ENCODE results near the gene PPIC.

PPIC gene
- total RNA-seq: 0 reads per million in 3 experiments

DNA sequence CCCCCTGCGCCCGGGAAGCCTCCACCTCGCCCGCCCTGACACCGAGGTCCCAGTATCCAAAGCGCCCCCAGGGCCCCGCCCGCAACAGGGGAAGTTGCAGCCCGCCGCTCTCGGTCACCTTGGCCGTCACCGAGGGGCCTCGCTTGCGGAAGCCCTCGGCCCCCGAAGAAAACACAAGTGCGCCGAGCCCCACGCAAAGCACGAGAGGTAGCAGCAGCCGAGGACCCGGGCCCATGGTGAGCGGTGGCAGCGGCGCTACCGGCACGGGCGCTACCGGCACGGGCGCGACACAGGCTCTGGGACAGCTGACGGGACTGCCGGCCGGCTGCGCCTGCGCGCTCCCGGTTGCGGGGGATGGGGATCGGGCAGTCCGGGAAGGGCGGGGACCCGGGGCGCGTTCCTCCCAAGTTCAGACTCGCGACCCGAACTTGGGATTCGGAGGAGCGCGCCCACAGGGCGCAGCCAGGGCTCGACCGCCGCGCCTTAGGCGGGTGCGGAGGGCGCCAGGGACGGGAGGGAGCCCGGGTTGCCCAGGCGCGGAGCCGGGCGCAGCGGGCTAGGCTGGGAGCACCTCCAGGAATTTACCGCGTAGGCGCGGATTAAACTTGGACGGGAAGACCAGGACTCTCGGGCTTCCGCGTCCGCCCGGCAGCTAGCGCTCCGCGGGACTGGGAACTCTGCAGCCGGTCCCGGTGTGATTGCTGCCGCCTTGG, at the start of gene PPIC:
TSS of gene PPIC (minus strand) at position 335 of the 713 bp plus-strand sequence. CDS start at position 235, 100 bp downstream.
- no peak for DNase-seq

DNA sequence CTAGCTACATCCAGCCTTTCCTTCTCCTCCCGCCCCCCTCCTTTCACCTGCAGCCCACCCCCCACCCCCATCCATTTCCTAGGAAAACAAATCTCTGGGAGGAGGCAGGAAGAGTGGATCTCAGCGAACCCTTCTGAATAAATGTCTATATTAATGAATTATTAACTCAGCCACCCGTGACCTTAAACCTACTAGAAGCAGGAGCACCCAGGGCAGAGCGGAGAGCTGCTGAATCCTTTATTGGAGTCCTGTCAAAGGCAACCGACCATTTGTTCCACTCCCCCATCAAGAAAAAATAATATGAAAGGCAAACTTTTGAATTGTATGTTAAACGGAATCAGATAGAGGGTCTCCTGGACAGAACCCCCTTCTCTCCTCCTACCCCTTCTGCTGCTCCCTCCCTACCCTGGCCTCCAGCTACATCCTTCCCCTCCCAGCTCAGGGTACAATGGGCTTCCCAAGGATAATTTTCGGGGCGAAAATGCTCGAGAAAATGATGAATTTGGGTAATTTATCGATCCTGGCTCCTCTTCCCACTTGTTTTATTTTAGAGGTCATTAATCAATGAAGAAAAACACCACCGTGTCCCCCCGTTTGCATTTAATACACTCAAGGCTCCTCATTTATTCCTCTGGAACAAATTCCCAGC, 49.2 kb upstream of the PPIC start:
- DNase-seq: no peak

DNA sequence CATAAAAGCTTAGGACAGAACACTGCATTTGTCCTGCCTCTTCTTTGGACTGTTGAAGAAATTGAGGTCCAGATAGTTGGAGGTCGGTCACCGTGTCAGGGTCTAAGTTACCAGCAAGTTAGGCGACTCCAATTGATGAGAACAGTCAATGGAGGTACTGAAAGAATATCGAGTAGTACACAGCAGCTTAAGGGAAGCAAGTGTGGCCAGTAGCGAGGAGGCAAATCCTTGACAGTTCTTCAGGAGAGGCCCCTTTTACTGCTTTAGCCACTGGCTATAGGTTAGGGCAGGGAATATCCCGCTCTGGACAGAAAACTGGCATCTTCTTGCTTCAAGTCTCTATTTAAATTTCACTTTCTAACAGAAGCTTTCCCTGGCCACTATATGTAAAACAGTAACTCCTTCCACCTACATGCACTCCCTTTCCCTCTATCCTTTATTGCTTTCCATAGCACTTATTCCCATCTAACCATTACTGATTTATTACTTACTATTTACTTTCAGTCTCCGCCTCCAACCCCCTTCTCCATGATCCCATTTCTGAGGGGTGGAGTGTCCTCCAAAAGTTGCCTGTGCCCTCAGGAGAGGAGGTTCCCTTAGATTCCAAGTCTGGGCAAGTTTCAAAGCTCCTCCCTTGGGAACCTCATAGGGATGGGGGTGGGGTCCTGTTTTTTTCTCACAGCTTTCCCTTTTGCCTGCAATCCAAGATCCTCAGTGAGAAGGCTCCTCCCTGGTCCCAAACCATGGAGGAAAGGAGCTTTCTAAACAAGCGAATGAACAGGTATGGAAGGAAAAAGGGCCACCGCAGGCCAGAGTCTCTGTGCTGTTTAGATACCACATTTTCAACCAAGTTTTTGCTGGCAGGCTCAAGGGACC, 48.4 kb upstream of the PPIC start:
- no peak for DNase-seq

GRCh38 chr5:123083298-123083697, 46.8 kb upstream of the PPIC start:
- no peak for DNase-seq

- DNase-seq: no peak
Observed at GRCh38 chr5:123080215-123080614, 43.7 kb upstream of the PPIC start.

DNA sequence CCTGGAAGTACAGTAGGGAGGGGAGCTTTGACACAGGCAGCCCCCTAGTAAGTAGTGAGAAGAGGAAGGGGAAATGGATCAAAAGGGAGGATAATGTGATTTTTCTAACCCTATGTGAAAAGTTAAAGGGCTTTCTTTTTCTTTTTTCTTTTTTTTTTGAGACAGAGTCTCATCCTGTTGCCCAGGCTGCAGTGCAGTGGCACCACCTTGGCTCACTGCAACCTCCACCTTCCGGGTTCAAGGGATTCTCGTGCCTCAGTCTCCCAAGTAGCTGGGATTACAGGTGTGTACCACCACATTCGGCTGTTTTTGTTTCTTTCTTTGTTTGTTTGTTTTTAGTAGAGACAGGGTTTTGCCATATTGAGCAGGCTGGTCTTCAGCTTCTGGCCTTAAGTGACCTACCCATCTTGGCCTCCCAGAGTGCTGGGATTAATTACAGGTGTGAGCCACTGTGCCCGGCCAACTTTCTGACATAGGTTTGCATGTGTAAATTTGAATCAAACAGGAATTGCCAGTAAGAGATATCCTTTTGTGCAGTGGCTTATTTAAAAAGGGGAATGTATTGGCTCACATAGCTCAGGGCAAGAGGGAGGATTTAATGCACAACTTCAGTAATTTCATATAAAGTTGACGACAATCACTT, 39.1 kb upstream of the PPIC start:
- no peak for DNase-seq

DNA sequence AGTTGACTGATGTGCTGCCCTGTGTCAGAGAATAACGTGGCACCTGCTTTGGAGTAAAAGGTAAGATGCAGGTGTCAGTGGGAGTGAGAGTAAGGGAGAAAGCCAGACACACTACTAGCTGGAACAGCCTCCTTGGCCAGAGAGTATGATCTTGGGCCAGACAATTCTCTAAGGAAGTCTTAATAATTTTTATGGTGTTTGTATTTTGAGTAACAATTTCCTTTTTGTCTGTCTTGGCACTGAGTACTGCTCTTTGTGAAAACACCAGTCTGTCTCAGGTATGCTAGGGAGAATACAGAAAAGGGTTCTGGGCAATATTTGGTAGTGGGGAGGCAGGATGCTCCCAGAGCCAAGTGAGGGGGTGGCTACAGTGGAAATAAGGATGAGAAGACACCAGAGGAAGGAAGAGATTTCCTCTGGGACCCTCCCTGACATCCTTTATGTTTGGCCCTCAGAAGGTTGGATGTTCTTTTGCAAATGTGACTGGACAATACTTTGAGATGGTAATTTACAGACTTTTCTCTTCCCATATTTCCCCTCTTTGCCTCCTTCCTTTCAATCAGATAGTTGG, 31.9 kb upstream of the PPIC start:
- no peak for DNase-seq

DNA sequence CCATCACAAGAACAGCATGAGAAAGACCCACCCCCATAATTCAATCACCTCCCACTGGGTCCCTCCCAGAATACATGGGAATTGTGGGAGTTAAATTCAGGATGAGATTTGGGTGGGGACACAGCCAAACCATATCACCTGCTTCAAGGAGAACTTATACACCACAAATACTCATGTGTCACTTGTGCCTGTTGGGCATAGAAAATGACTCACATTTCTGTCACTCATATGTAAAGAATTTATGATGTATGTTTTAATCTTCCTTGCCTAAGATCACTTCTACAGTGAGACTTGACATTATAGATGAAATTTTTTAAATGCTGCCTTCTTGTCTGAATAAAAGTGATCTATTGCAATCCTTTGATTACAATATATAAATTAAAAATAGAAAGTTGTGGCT, 29.5 kb upstream of the PPIC start:
- DNase-seq: no peak

DNA sequence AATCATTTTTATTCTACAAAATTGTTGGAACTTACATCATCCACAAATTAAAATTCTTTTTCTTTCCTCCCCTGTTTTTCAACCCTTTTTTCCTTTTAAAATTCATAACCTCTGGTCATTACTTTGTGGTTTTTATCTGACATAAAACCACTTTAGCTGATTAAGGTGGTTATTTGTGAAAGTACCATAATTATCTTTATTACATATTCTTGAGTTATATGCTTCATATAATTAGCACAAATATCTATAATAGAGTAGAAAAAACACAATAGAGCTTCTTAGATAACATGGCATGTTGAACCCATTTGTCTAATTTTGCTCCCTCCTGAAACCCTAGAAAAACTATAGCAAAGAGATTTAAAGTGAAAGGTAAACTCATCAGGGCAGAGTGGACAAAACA, 22.9 kb upstream of the PPIC start:
- no peak for DNase-seq

GRCh38 chr5:123051206-123051605, 14.7 kb upstream of the PPIC start:
- DNase-seq: no peak

DNA sequence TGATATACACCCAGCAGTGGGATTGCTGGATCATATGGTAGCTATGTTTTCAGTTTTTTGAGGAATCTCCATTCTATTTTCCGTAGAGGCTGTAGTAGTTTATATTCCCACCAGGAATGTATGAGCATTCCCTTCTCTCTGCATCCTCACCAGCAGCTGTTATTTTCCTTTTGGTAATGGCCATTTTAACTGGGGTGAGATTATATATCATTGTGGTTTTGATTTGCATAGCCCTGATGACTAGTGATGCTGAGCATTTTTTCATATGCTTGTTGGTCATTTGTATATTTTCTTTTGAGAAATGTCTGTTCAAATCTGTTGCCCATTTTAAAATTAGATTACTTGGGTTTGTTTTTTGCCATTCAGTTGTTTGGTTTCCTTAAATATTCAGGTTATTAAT, 11.2 kb upstream of the PPIC start:
- no peak for DNase-seq

DNA sequence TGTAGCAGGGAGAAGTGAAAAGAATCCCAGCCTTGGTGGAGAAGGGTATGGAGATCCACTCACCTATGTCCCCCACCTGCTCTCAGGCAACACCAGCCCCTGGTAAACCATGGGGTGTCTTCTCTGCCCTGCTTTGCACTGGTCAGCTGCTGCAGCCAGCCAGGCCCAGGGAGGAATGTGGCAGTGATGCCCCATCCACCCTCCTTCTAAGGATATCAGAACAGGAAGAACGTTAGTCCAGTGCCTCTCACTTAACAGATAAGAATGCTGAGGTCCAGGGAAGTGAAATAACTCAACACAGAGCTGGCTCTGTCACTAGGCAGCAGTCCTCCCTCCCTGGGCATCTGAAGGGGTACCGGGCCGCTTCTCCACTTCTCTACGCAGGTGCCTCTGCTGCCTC, 9.7 kb upstream of the PPIC start:
- DNase-seq: no peak

GRCh38 chr5:123044926-123045617, 8.5 kb upstream of the PPIC start:
- DNase-seq: no peak

DNA sequence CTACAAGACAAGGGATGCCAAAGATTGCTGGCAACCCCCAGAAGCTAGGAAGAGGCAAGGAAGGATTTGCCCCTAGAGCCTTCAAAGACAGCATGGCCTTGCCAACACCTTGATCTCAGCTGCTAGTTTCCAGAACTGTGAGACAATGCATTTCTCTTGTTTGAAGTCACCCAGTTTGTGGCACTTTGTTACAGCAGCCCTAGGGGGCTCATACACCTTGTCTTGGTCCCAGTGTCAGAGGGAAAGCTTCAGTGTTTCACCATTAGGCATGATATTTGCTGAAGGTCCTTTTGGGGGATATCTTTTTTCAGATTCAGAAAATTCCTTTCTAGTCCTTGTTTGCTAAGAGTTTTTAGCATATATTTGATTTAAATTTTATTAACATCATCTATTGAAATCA, 3.1 kb upstream of the PPIC start:
- no peak for DNase-seq

DNA sequence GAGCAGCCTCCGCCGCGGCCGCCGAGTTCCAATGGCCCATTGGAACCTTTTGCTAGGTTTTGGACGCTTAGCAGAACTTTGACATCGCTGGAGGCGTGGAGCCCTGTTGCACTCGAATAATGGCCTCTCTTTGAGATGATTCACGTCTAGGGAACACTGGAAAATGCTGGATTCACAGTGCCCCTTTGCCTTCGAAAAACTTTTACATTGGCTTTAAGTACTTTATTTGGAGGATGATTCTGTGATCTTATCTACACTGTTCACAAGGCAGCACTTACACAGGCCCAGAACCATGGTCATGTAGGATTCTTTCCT, 536 bp upstream of the PPIC start:
- no peak for DNase-seq

- no peak for DNase-seq
Observed at GRCh38 chr5:123035918-123036390, 571 bp downstream of the PPIC start.

- no peak for DNase-seq
Observed at GRCh38 chr5:123035360-123035917, 1.1 kb downstream of the PPIC start.

DNA sequence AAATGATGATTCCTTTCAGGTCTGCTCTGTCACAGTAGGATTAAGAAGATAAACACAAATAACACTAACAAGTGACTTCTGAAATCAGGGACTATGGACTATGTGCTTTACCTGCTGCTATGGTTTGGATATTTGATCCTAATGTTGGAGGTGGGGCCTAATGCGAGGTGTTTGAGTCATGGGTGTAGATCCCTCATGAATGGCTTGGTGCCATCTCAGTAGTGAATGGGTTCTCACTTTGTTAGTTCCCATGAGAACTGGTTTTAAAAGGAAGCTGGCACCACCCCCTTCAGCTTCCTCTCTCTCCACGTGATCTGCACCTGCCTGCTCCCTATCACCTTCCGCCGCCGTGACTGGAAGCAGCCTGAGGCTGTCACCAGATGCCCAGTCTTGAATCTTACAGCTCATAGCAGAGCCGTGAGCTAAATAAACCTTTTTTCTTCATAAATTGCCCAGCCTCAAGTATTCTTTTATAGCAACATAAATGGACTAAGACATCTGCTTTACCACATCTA, 3.3 kb downstream of the PPIC start:
- no peak for DNase-seq

DNA sequence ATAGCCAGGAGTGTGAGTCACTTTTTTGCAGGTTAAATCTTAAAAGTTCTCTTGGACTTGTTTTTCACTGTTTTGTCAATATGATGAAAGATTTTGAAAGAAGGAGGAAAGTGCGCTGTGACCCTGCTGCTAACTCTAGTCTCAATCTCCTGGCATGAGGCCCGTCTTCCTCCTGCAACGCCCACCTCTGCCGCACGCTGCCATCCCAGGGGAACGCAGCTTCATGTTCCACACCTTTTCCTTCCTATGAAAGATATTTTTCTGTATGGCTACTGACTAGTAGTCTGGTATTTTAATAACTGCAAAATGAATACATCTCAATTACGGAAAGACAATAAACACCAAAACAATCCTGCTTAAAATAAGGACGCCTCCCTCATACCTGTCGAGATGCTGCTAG, 8.3 kb downstream of the PPIC start:
- no peak for DNase-seq

DNA sequence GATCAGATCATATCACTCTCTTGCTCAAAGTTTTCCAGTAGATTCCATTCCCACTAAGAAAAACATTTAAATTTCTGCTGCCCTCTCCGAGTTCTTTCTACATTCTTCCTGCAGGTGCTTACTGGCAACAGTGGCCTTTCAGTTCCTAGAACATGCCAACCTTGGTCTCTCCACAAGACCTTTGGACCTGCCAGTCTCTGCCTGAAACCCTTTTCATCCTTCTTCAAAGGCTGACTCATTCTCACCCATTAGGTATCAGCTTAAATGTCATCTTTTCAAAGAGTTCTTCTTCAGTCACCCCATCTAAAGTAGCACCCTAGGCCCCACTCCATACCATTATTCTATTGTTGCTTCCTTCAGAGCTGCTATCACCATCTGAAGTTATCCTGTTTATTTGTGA, 21.8 kb downstream of the PPIC start:
- DNase-seq: no peak

GRCh38 chr5:123012321-123012720, 24.2 kb downstream of the PPIC start:
- no peak for DNase-seq

DNA sequence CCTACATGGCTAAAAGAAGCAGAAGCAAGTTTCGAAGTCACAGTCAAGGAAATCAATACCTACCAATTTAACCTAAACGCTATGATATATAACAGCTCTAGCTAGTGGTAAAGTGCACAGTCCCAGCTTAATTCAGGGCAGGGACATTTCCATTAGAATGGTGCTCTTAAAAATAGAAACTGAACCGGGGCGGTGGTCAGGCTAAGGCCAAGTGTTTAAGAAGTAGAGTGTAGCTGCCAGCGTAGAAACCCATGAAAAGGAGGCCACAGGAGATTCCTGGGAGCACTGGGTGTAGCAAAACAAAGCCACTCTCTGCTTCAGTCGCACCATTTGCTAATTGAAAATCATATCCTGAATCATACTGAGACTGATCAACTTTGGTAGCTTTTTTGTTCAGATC, 28.8 kb downstream of the PPIC start:
- no peak for DNase-seq
